IMR-90 (cell line): ENCODE results near the gene PSMD2. TPM values are rescaled to one million over a fixed set of nuclear protein-coding genes. Genes with fewer than 3 reads are reported as not detected.
A peak's percentile ranks its signal among the peaks of the same experiment; 100 is the strongest.

Experiments
- ATAC-seq: fragments of 200-7000 bp; cut with Tn5 transposase; 2 replicates; pipeline ENCODE4 v1.9.1; 2020; ENCODE audit warnings: low read depth, mild to moderate bottlenecking, moderate library complexity
- BruUV-seq: library from RNA; stranded (reverse); fragments of 400-500 nt; replicated peaks from 2 replicates; lab custom pipeline; 2021; lab: Mats Ljungman, UMichigan
- CTCF ChIA-PET: fragments of 300-600 bp; formaldehyde crosslinking; extraction: SDS; loops from one replicate; lab custom pipeline; 2021; ENCODE audit warnings: antibody characterized with exemption; lab: Yijun Ruan, JAX
- POLR2A ChIA-PET: fragments of 300-600 bp; sonication (Branson Sonifier 250); formaldehyde crosslinking; loops from one replicate; lab custom pipeline; 2022; ENCODE audit warnings: antibody characterized with exemption; ENCODE audit not compliant: unreplicated experiment; lab: Charles Lee
- DNase-seq: peaks from one replicate; pipeline ENCODE4 v3.0.0; 2013
- H2AFZ ChIP-seq: replicated peaks from 2 replicates; pipeline ENCODE3; 2013; ENCODE audit warnings: low read length, mild to moderate bottlenecking; ENCODE audit not compliant: poor library complexity
- H2AK5ac ChIP-seq: 2 replicates; pipeline ENCODE4 v1.6.1; 2013; ENCODE audit warnings: low read depth, low read length, inconsistent platforms
- H2AK9ac ChIP-seq: replicated peaks from 2 replicates; pipeline ENCODE3; 2013; ENCODE audit warnings: mild to moderate bottlenecking, low read depth, low read length, moderate library complexity; ENCODE audit not compliant: poor library complexity
- H2BK120ac ChIP-seq: 2 replicates; pipeline ENCODE4 v1.6.1; 2013; ENCODE audit warnings: low read depth, low read length, inconsistent platforms
- H2BK15ac ChIP-seq: 3 replicates; pipeline ENCODE4 v1.6.1; 2013; ENCODE audit warnings: low read depth, low read length, inconsistent platforms
- H2BK20ac ChIP-seq: 2 replicates; pipeline ENCODE4 v1.6.1; 2013; ENCODE audit warnings: low read depth, mild to moderate bottlenecking, inconsistent platforms, low read length, moderate library complexity
- H2BK5ac ChIP-seq: 2 replicates; pipeline ENCODE4 v1.6.1; 2013; ENCODE audit warnings: mild to moderate bottlenecking, low read depth, low read length, inconsistent platforms; ENCODE audit not compliant: poor library complexity, severe bottlenecking
- H3K14ac ChIP-seq: replicated peaks from 2 replicates; pipeline ENCODE4 v1.6.1; 2013; ENCODE audit warnings: low read depth, low read length, inconsistent platforms
- H3K18ac ChIP-seq: 2 replicates; pipeline ENCODE4 v1.6.1; 2013; ENCODE audit warnings: low read depth, low read length, control low read depth
- H3K23ac ChIP-seq: 2 replicates; pipeline ENCODE4 v1.6.1; 2013; ENCODE audit warnings: low read depth, low read length, inconsistent platforms
- H3K27ac ChIP-seq: 2 replicates; pipeline ENCODE4 v1.5.1; 2013; ENCODE audit warnings: mild to moderate bottlenecking, control low read depth, low read length; ENCODE audit not compliant: insufficient read depth
- H3K27me3 ChIP-seq: 2 replicates; pipeline ENCODE4 v1.6.1; 2013; ENCODE audit warnings: low read length; ENCODE audit not compliant: control insufficient read depth, insufficient read depth
- H3K36me3 ChIP-seq: 2 replicates; pipeline ENCODE4 v1.6.1; 2013; ENCODE audit warnings: low read length, mixed read lengths; ENCODE audit not compliant: control insufficient read depth, insufficient read depth
- H3K4ac ChIP-seq: 2 replicates; pipeline ENCODE4 v1.6.1; 2013; ENCODE audit warnings: low read depth, low read length, inconsistent platforms
- H3K4me1 ChIP-seq: 2 replicates; pipeline ENCODE4 v1.6.1; 2013; ENCODE audit warnings: low read length, mixed read lengths; ENCODE audit not compliant: control insufficient read depth, insufficient read depth
- H3K4me2 ChIP-seq: 2 replicates; pipeline ENCODE4 v1.6.1; 2013; ENCODE audit warnings: low read depth, mild to moderate bottlenecking, control low read depth, low read length, moderate library complexity
- H3K4me3 ChIP-seq: 2 replicates; pipeline ENCODE4 v1.5.1; 2013; ENCODE audit warnings: low read depth, mild to moderate bottlenecking, control low read depth, low read length, moderate library complexity; ENCODE audit not compliant: insufficient read depth
- H3K56ac ChIP-seq: 2 replicates; pipeline ENCODE4 v1.6.1; 2013; ENCODE audit warnings: low read length, inconsistent platforms; ENCODE audit not compliant: insufficient read depth; ENCODE audit errors: extremely low read depth
- H3K79me1 ChIP-seq, 2 experiments: 2 replicates each; pipeline ENCODE4 v1.6.1; 2013; ENCODE audit warnings: low read length in 2 of 2, inconsistent platforms in 1 of 2, low read depth in 1 of 2
- H3K9ac ChIP-seq: 2 replicates; pipeline ENCODE4 v1.6.1; 2013; ENCODE audit warnings: low read depth, low read length, control low read depth
- H3K9me1 ChIP-seq: 2 replicates; pipeline ENCODE4 v1.6.1; 2013; ENCODE audit warnings: low read length, inconsistent platforms; ENCODE audit not compliant: insufficient read depth
- H3K9me3 ChIP-seq: 2 replicates; pipeline ENCODE4 v1.6.1; 2013; ENCODE audit warnings: low read length; ENCODE audit not compliant: control insufficient read depth, insufficient read depth
- H4K20me1 ChIP-seq: 2 replicates; pipeline ENCODE4 v1.6.1; 2013; ENCODE audit warnings: low read length, inconsistent platforms; ENCODE audit not compliant: insufficient read depth
- H4K5ac ChIP-seq: 2 replicates; pipeline ENCODE4 v1.6.1; 2013; ENCODE audit warnings: mild to moderate bottlenecking, low read depth, low read length, control low read depth
- H4K8ac ChIP-seq, 2 experiments: 2 replicates each; pipeline ENCODE4 v1.6.1; 2013; ENCODE audit warnings: low read depth in 2 of 2, low read length in 2 of 2, control low read depth in 1 of 2, inconsistent platforms in 1 of 2
- H4K91ac ChIP-seq: 2 replicates; pipeline ENCODE4 v1.6.1; 2013; ENCODE audit warnings: low read depth, low read length, inconsistent platforms; ENCODE audit not compliant: insufficient read depth
- BHLHE40 ChIP-seq: fragments of 150-350 bp; IDR thresholded peaks from 2 replicates; pipeline ENCODE4 v1.6.1; 2016; ENCODE audit warnings: mild to moderate bottlenecking, low read depth, low read length
- CEBPB ChIP-seq: IDR thresholded peaks from 2 replicates; pipeline ENCODE4 v1.6.1; 2012; ENCODE audit warnings: low read depth, low read length, improper control_type of control experiment
- CHD1 ChIP-seq: IDR thresholded peaks from 2 replicates; pipeline ENCODE4 v1.6.1; 2012; ENCODE audit warnings: low read depth, low read length, improper control_type of control experiment
- CTCF ChIP-seq: conservative IDR thresholded peaks from 2 replicates; pipeline ENCODE4 v1.5.1; 2012; ENCODE audit warnings: mild to moderate bottlenecking, low read depth, low read length, improper control_type of control experiment
- ELK1 ChIP-seq: fragments of 150-350 bp; IDR thresholded peaks from 2 replicates; pipeline ENCODE4 v1.6.1; 2016; ENCODE audit warnings: low read depth, mild to moderate bottlenecking, low read length, moderate library complexity, borderline replicate concordance
- FOS ChIP-seq: fragments of 150-350 bp; IDR thresholded peaks from 2 replicates; pipeline ENCODE4 v1.6.1; 2016; ENCODE audit warnings: low read depth, low read length
- MAZ ChIP-seq: IDR thresholded peaks from 2 replicates; pipeline ENCODE4 v1.6.1; 2012; ENCODE audit warnings: low read depth, mild to moderate bottlenecking, low read length, improper control_type of control experiment, moderate library complexity, borderline replicate concordance
- MXI1 ChIP-seq: IDR thresholded peaks from 2 replicates; pipeline ENCODE4 v1.6.1; 2012; ENCODE audit warnings: low read depth, mild to moderate bottlenecking, low read length, moderate library complexity, borderline replicate concordance
- NFE2L2 ChIP-seq: fragments of 150-350 bp; IDR thresholded peaks from 2 replicates; pipeline ENCODE4 v1.6.1; 2016; ENCODE audit warnings: low read depth, mild to moderate bottlenecking, low read length
- RAD21 ChIP-seq: IDR thresholded peaks from 2 replicates; pipeline ENCODE4 v1.6.1; 2012; ENCODE audit warnings: low read length, improper control_type of control experiment
- RFX5 ChIP-seq: IDR thresholded peaks from 2 replicates; pipeline ENCODE4 v1.8.0; 2012; ENCODE audit warnings: low read depth, mild to moderate bottlenecking, low read length, moderate library complexity
- SMC3 ChIP-seq: fragments of 150-350 bp; IDR thresholded peaks from 2 replicates; pipeline ENCODE4 v1.6.1; 2016; ENCODE audit warnings: low read depth, mild to moderate bottlenecking, antibody characterized with exemption, low read length, moderate library complexity
- WGBS, 2 experiments: methylation state at CpG; one replicate each; pipeline versions ENCODE4 v1.1.5 to v1.1.7; 2013; ENCODE audit warnings: missing lambda C conversion rate in 2 of 2; ENCODE audit not compliant: insufficient read length in 1 of 2; ENCODE audit errors: extremely low coverage in 2 of 2; 5-methylcytosine and 5-hydroxymethylcytosine counted together
- dilution Hi-C: fragments of 300-500 bp; cut with HindIII; formaldehyde crosslinking; loops from one replicate; pipeline ENCODE4 v1.14.3; 2018; ENCODE audit warnings: low sequenced_read_pairs; ENCODE audit not compliant: unreplicated experiment
- in situ Hi-C: fragments of 300-500 bp; cut with MboI; formaldehyde crosslinking; loops from 3 replicates; pipeline ENCODE4 v1.14.3; 2019; ENCODE audit warnings: low sequenced_read_pairs, inconsistent platforms, mixed read lengths
- intact Hi-C: fragments of 100-400 bp; cut with micrococcal nuclease; formaldehyde crosslinking; loops from 2 replicates; pipeline ENCODE4 v1.10.0; 2022
- polyA plus RNA-seq, 3 experiments: library from polyadenylated mRNA; depleted of rRNA; stranded (reverse); fragments of >200 nt; gene quantifications; 2 replicates each; pipeline ENCODE4 v1.2.3, GENCODE V29; 2012; ENCODE audit warnings: low replicate concordance in 1 of 3
- total RNA-seq: library from RNA; depleted of rRNA; stranded (reverse); fragments of >200 nt; gene quantifications from 2 replicates; pipeline ENCODE4 v1.2.3, GENCODE V29; 2012
- TF ChIP-seq, protein P1 (sequence below): fragments of 150-350 bp; IDR thresholded peaks from 2 replicates; pipeline ENCODE4 v1.6.1; 2017; ENCODE audit warnings: mild to moderate bottlenecking, antibody characterized with exemption, low read length, low read depth

The PSMD2 gene
- total and polyA plus RNA-seq, 2 of the 4 experiments (the other 2 are of a cell fraction) = 514 to 872 TPM

DNA sequence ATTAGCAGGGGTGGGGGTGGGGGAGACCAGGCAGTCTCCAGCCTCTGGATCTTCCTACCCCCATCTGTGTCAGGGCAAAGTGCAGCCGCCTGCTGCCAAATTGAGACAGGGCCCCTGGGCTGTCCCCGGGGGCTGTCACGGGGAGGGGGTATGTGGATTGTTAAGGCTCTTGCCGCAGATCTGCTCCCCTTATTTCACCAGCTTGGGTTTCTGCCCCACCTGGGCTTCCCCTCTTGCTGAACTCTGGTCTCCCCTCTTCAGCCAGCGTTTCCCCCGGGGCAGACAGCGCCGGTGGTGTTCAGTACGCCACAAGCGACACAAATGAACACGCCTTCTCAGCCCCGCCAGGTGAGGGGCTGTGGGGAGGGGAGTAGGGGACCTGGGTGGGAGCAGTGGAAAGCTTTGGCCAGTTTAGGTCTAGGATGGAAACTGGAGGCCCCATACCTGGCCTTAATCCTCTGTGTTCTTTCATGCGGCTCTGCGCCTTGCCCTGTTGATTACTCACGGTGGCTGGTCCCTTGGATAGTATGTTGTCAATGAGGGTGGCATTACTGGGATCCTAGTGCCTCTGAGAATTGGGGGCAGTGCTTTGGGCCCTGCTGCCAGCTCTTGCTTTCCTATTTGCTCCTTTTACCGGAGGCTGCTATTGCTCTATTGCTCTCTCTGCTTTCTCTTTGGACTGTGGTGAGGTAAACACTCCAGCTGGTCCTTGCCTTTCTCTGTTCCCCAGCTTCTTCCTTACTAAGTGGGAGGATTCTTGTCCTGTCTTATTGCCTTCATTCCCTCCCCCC lies 17.0 kb downstream of the PSMD2 start:
- Histone ChIP-seq H3K36me3 (peaks cover 29% of the 10 kb centered on the region), H3K9me3 (no peaks in the 10 kb centered on the region), H3K23ac (peak overlapping the region; percentile 77), H4K8ac (peak overlapping the region in 1 of 2 experiments; percentile 14; a peak in 2 of 4 replicates), H3K79me1 (peaks cover 7 to 39% of the 10 kb centered on the region in 2 experiments), H3K27ac (peak overlapping the region; percentile 99), H3K14ac (peak overlapping the region; percentile 7), H2BK120ac (0 out of 2 replicates have a peak overlapping the region, but pooled peaks have one; percentile 5), H2BK20ac (no peak overlapping the region), H4K5ac (peak overlapping the region; percentile 21; the same call in 1 of the 2 replicates), H2BK15ac (no peak overlapping the region), H2AK9ac (peak overlapping the region; percentile 92), H3K9ac (peak overlapping the region; percentile 98), H3K9me1 (peaks cover 25% of the 10 kb centered on the region), H3K18ac (no peak overlapping the region), H2AFZ (peak overlapping the region; percentile 5), H4K20me1 (peaks cover 61% of the 10 kb centered on the region), H3K4me1 (peaks cover 25% of the 10 kb centered on the region), H3K4me2 (peak overlapping the region; percentile 95), H3K4me3 (peak overlapping the region; percentile 91), H4K91ac (peak overlapping the region; percentile 97; the same call in 1 of the 2 replicates), H2AK5ac (peak overlapping the region; percentile 62; the same call in 1 of the 2 replicates), H3K27me3 (no peaks in the 10 kb centered on the region), H2BK5ac (peak overlapping the region; percentile 99), H3K4ac (peak overlapping the region; percentile 97), H3K56ac (peak overlapping the region; percentile 72; the same call in 1 of the 2 replicates)
- DNase-seq (peak; percentile 23), ATAC-seq (no peak)
- in situ Hi-C loops (no loop called here), dilution Hi-C loops (no loop called here), intact Hi-C loops (loop anchor here (2.0 kb wide), 1 partner anchor 47 kb away; no protein-coding TSS in a partner anchor)
- ChIA-PET POLR2A (interaction anchor here (0.9 to 1.5 kb wide), 2 partner anchors 22 to 51 kb away, joined by 4 to 5 read pairs; partner anchors contain the start of gene FAM131A), CTCF (no interaction called here)
- BruUV-seq = no TSS peak
- WGBS, 2 experiments = 49% methylated on average over 3 of the region's 16 CpGs; no CpG with 5 or more reads in 1 of the 2 experiments
- TF ChIP-seq RFX5 (no peak), CEBPB (no peak), SMC3 (no peak), CTCF (no peak), RAD21 (no peak), NFE2L2 (no peak), MXI1 (no peak), ELK1 (no peak), FOS (no peak), CHD1 (no peak), BHLHE40 (no peak), MAZ (no peak)
- TF ChIP-seq, protein P1, sequence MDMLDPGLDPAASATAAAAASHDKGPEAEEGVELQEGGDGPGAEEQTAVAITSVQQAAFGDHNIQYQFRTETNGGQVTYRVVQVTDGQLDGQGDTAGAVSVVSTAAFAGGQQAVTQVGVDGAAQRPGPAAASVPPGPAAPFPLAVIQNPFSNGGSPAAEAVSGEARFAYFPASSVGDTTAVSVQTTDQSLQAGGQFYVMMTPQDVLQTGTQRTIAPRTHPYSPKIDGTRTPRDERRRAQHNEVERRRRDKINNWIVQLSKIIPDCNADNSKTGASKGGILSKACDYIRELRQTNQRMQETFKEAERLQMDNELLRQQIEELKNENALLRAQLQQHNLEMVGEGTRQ = no peak
